ENCODE measurements around the gene IMMP2L.

IMMP2L gene

DNA sequence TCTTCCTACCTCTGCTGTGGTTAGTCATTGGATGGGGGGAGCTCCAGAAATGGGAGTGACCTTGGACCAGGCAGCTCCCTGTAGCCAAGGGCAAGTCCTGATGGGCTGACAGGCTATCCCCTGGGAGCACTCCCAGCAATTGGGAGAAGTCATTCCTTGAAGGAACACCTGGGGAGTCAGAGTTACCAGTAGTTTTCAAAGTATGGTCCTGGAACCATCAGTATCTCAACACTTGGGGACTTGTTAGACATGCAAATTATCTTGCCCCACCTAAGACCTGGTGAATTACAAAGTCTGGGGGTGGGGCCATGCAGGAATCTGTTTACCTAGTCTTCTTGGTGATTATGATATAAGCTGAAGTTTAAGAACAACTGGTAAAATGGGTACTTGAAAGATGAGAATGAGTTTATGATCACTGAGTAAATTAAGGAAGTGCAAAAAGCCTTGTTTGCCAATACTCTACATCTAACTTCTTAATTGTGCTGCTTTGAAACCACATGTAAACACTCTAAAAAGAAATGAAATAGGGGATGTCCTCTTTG, 758.6 kb downstream of the IMMP2L start:
- Histone ChIP-seq H3K4me3 (ENCODE audit: low read length, poor library complexity, severe bottlenecking) (no peak overlapping the region), H2AFZ (ENCODE audit: low read length) (no peak overlapping the region), H3K9ac (ENCODE audit: low read depth, low read length, poor library complexity, severe bottlenecking) (no peak overlapping the region), H3K79me2 (ENCODE audit: insufficient read depth, low read length) (no peaks in the 10 kb centered on the region), H3K36me3 (ENCODE audit: insufficient read depth, low read length) (no peaks in the 10 kb centered on the region), H4K20me1 (ENCODE audit: insufficient read depth, low read length, poor library complexity, severe bottlenecking) (no peaks in the 10 kb centered on the region), H3K4me1 (ENCODE audit: insufficient read depth, low read length, poor library complexity, severe bottlenecking) (no peaks in the 10 kb centered on the region), H3K27me3 (ENCODE audit: insufficient read depth, low read length, poor library complexity, severe bottlenecking) (no peaks in the 10 kb centered on the region), H3F3A (ENCODE audit: low read depth) (no peaks in the 10 kb centered on the region), H3K9me3 (ENCODE audit: insufficient read depth, low read depth, low read length) (no peaks in the 10 kb centered on the region), H3K4me2 (ENCODE audit: low read depth, low read length, poor library complexity, severe bottlenecking) (no peak overlapping the region), H3K9me2 (replicated peaks; ENCODE audit: low read depth, low read length) (no peaks in the 10 kb centered on the region)
- TF ChIP-seq, protein P1, sequence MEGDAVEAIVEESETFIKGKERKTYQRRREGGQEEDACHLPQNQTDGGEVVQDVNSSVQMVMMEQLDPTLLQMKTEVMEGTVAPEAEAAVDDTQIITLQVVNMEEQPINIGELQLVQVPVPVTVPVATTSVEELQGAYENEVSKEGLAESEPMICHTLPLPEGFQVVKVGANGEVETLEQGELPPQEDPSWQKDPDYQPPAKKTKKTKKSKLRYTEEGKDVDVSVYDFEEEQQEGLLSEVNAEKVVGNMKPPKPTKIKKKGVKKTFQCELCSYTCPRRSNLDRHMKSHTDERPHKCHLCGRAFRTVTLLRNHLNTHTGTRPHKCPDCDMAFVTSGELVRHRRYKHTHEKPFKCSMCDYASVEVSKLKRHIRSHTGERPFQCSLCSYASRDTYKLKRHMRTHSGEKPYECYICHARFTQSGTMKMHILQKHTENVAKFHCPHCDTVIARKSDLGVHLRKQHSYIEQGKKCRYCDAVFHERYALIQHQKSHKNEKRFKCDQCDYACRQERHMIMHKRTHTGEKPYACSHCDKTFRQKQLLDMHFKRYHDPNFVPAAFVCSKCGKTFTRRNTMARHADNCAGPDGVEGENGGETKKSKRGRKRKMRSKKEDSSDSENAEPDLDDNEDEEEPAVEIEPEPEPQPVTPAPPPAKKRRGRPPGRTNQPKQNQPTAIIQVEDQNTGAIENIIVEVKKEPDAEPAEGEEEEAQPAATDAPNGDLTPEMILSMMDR (conservative IDR thresholded peaks at IDR 0.05; ENCODE audit: low read length), result no peak
- no peak for TF ChIP-seq EZH2phosphoT487 (IDR thresholded peaks at IDR 0.05; ENCODE audit: borderline replicate concordance)

- TF ChIP-seq, protein P1 (conservative IDR thresholded peaks at IDR 0.05; ENCODE audit: low read length), result no peak
- TF ChIP-seq EZH2phosphoT487 (IDR thresholded peaks at IDR 0.05; ENCODE audit: borderline replicate concordance), result no peak
- no peak overlapping the region for H3K9ac ChIP-seq (ENCODE audit: low read depth, low read length, poor library complexity, severe bottlenecking)
- H3K4me3 ChIP-seq (ENCODE audit: low read length, poor library complexity, severe bottlenecking), result no peak overlapping the region
- no peaks in the 10 kb centered on the region for H4K20me1 ChIP-seq (ENCODE audit: insufficient read depth, low read length, poor library complexity, severe bottlenecking)
- H3K9me2 ChIP-seq (replicated peaks; ENCODE audit: low read depth, low read length), result no peaks in the 10 kb centered on the region
- H3K9me3 ChIP-seq (ENCODE audit: insufficient read depth, low read depth, low read length), result no peaks in the 10 kb centered on the region
- H3K4me2 ChIP-seq (ENCODE audit: low read depth, low read length, poor library complexity, severe bottlenecking), result no peak overlapping the region
- H3K36me3 ChIP-seq (ENCODE audit: insufficient read depth, low read length), result no peaks in the 10 kb centered on the region
- no peaks in the 10 kb centered on the region for H3K79me2 ChIP-seq (ENCODE audit: insufficient read depth, low read length)
- no peak overlapping the region for H2AFZ ChIP-seq (ENCODE audit: low read length)
- no peaks in the 10 kb centered on the region for H3K4me1 ChIP-seq (ENCODE audit: insufficient read depth, low read length, poor library complexity, severe bottlenecking)
- H3K27me3 ChIP-seq (ENCODE audit: insufficient read depth, low read length, poor library complexity, severe bottlenecking), result no peaks in the 10 kb centered on the region
- H3F3A ChIP-seq (ENCODE audit: low read depth), result no peaks in the 10 kb centered on the region
Measured at GRCh38 chr7:110801502-110801901, 760.8 kb downstream of the IMMP2L start.

DNA sequence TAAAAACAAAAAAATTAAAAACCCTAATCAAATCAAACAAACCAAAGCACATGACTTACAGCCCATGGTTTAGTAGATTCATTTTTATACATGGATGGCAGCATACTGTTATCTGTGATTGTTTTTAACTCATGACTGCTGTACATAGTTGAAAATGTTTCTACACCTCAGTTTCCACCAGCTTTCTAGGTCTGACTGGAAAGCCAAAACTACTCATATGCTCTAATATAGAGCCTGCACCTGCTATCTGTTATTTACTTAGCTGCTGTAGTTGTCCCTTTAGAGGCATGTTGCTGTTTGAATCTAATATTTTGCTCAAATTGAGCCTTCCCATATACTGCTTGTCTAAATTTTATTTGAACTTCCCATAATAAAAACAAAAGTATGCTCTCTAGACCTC, 761.3 kb downstream of the IMMP2L start:
- H3K79me2 ChIP-seq (ENCODE audit: insufficient read depth, low read length), result no peaks in the 10 kb centered on the region
- no peak overlapping the region for H2AFZ ChIP-seq (ENCODE audit: low read length)
- no peaks in the 10 kb centered on the region for H3K9me3 ChIP-seq (ENCODE audit: insufficient read depth, low read depth, low read length)
- H3K9ac ChIP-seq (ENCODE audit: low read depth, low read length, poor library complexity, severe bottlenecking), result no peak overlapping the region
- H3K36me3 ChIP-seq (ENCODE audit: insufficient read depth, low read length), result no peaks in the 10 kb centered on the region
- H4K20me1 ChIP-seq (ENCODE audit: insufficient read depth, low read length, poor library complexity, severe bottlenecking), result no peaks in the 10 kb centered on the region
- H3F3A ChIP-seq (ENCODE audit: low read depth), result no peaks in the 10 kb centered on the region
- H3K4me1 ChIP-seq (ENCODE audit: insufficient read depth, low read length, poor library complexity, severe bottlenecking), result no peaks in the 10 kb centered on the region
- H3K27me3 ChIP-seq (ENCODE audit: insufficient read depth, low read length, poor library complexity, severe bottlenecking), result no peaks in the 10 kb centered on the region
- no peak overlapping the region for H3K4me3 ChIP-seq (ENCODE audit: low read length, poor library complexity, severe bottlenecking)
- no peak overlapping the region for H3K4me2 ChIP-seq (ENCODE audit: low read depth, low read length, poor library complexity, severe bottlenecking)
- TF ChIP-seq, protein P1 (conservative IDR thresholded peaks at IDR 0.05; ENCODE audit: low read length), result no peak
- TF ChIP-seq EZH2phosphoT487 (IDR thresholded peaks at IDR 0.05; ENCODE audit: borderline replicate concordance), result no peak
- H3K9me2 ChIP-seq (replicated peaks; ENCODE audit: low read depth, low read length), result no peaks in the 10 kb centered on the region

All from Loucy (cell line).